Endothelial cell of umbilical vein (primary cell): ENCODE results near the gene JARID2. TPM values are rescaled to one million over a fixed set of nuclear protein-coding genes. Genes with fewer than 3 reads are reported as not detected.

Experiments
- BruUV-seq: library from RNA; stranded (reverse); fragments of 400-500 nt; replicated peaks from 2 replicates; lab custom pipeline; 2021; lab: Mats Ljungman, UMichigan
- CTCF ChIA-PET: fragments of 300-600, 350-600 bp; sonication (Branson Sonifier 250); formaldehyde crosslinking; loops from one replicate; lab custom pipeline; 2021; ENCODE audit warnings: antibody characterized with exemption, inconsistent platforms; lab: Charles Lee
- POLR2A ChIA-PET: fragments of 300-600, 350-600 bp; sonication (Branson Sonifier 250); formaldehyde crosslinking; loops from one replicate; lab custom pipeline; 2021; ENCODE audit warnings: antibody characterized with exemption, inconsistent platforms; lab: Charles Lee
- DNase-seq: peaks from one replicate; pipeline ENCODE4 v3.0.0-alpha.2; 2011; ENCODE audit warnings: low read depth, low spot score
- FAIRE-seq: peaks from 2 replicates; lab custom pipeline; 2011; peaks lifted over from hg19 to GRCh38; lab: Jason Lieb, UNC
- H2AFZ ChIP-seq: 2 replicates; pipeline ENCODE4 v1.6.0; 2012; ENCODE audit warnings: low read depth, low read length, control low read depth, inconsistent platforms
- H3K27ac ChIP-seq: 2 replicates; pipeline ENCODE4 v1.5.1; 2011; ENCODE audit warnings: low read depth, mild to moderate bottlenecking, control low read depth, low read length, moderate library complexity; ENCODE audit not compliant: insufficient read depth
- H3K27me3 ChIP-seq, 2 experiments: 2 replicates each; pipeline versions ENCODE4 v1.6.0 to v1.6.1; 2011; ENCODE audit warnings: low read length in 2 of 2, mixed read lengths in 1 of 2; ENCODE audit not compliant: control insufficient read depth in 2 of 2, insufficient read depth in 2 of 2
- H3K36me3 ChIP-seq, 2 experiments: 2 replicates in 1 of 2; 3 replicates in 1 of 2; pipeline ENCODE4 v1.5.1; 2011; ENCODE audit warnings: low read length in 2 of 2, mild to moderate bottlenecking in 1 of 2, moderate library complexity in 1 of 2; ENCODE audit not compliant: control insufficient read depth in 2 of 2, insufficient read depth in 2 of 2; ENCODE audit errors: extremely low read depth in 1 of 2
- H3K4me1 ChIP-seq: 3 replicates; pipeline ENCODE4 v1.5.1; 2011; ENCODE audit warnings: mild to moderate bottlenecking, low read length; ENCODE audit not compliant: control insufficient read depth, insufficient read depth; ENCODE audit errors: extremely low read depth
- H3K4me2 ChIP-seq: 2 replicates; pipeline ENCODE4 v1.6.1; 2011; ENCODE audit warnings: low read length, control low read depth, mixed read lengths; ENCODE audit not compliant: insufficient read depth
- H3K4me3 ChIP-seq, 3 experiments: fragments of 200-600 bp in 1 of 3; sonication (generic), shearing (Covaris generic) in 1 of 3; replicated peaks in 1 of 3; 2 replicates each; pipeline ENCODE4 v1.5.1; 2011 to 2016; ENCODE audit warnings: control low read depth in 3 of 3, low read length in 3 of 3, mild to moderate bottlenecking in 2 of 3, inconsistent platforms in 1 of 3, low read depth in 1 of 3, moderate library complexity in 1 of 3; ENCODE audit not compliant: insufficient read depth in 1 of 3
- H3K79me2 ChIP-seq: 2 replicates; pipeline ENCODE4 v1.6.0; 2012; ENCODE audit warnings: low read length, inconsistent platforms; ENCODE audit not compliant: control insufficient read depth, insufficient read depth
- H3K9ac ChIP-seq: replicated peaks from 2 replicates; pipeline ENCODE3; 2011; ENCODE audit warnings: low read length, control low read depth; ENCODE audit not compliant: insufficient read depth; ENCODE audit errors: extremely low read depth
- H3K9me1 ChIP-seq: replicated peaks from 3 replicates; pipeline ENCODE4 v1.6.0; 2011; ENCODE audit warnings: mild to moderate bottlenecking, low read length; ENCODE audit not compliant: control insufficient read depth, insufficient read depth; ENCODE audit errors: extremely low read depth
- H3K9me3 ChIP-seq: replicated peaks from 2 replicates; pipeline ENCODE4 v1.5.1; 2012; ENCODE audit warnings: low read length, inconsistent platforms; ENCODE audit not compliant: control insufficient read depth, insufficient read depth
- H4K20me1 ChIP-seq: replicated peaks from 2 replicates; pipeline ENCODE3; 2011; ENCODE audit warnings: mild to moderate bottlenecking, low read length; ENCODE audit not compliant: control insufficient read depth, insufficient read depth; ENCODE audit errors: extremely low read depth
- CTCF ChIP-seq, 2 donors: IDR thresholded peaks; 1 replicate in 1 of 2; 2 replicates in 1 of 2; pipeline ENCODE4 v1.5.1; 2011; ENCODE audit warnings: low read length in 2 of 2, mild to moderate bottlenecking in 2 of 2, moderate library complexity in 2 of 2, control low read depth in 1 of 2, inconsistent platforms in 1 of 2, low read depth in 1 of 2; ENCODE audit not compliant: insufficient read depth in 1 of 2; ENCODE audit errors: extremely low read depth in 1 of 2
- EZH2 ChIP-seq: IDR thresholded peaks from 2 replicates; pipeline ENCODE4 v1.6.1; 2012; ENCODE audit warnings: borderline replicate concordance, low read depth, mild to moderate bottlenecking, moderate library complexity, low read length, inconsistent platforms; ENCODE audit not compliant: severe bottlenecking
- FOS ChIP-seq: IDR thresholded peaks from 2 replicates; pipeline ENCODE4 v1.6.1; 2011; ENCODE audit warnings: mild to moderate bottlenecking, low read length, moderate library complexity, borderline replicate concordance; ENCODE audit not compliant: insufficient read depth
- GATA2 ChIP-seq: IDR thresholded peaks from 2 replicates; pipeline ENCODE4 v1.7.0; 2011; ENCODE audit warnings: low read depth, mild to moderate bottlenecking, moderate library complexity, mixed read lengths, low read length; ENCODE audit not compliant: insufficient read length, insufficient read depth
- JUN ChIP-seq: IDR thresholded peaks from 2 replicates; pipeline ENCODE4 v1.6.1; 2011; ENCODE audit warnings: borderline replicate concordance, low read depth; ENCODE audit not compliant: insufficient read length, insufficient read depth
- MAX ChIP-seq: IDR thresholded peaks from 2 replicates; pipeline ENCODE4 v1.6.1; 2011; ENCODE audit not compliant: insufficient read depth, insufficient read length
- MYC ChIP-seq: IDR thresholded peaks from one replicate; pipeline ENCODE4 v1.6.1; 2011; ENCODE audit warnings: mild to moderate bottlenecking, low read depth, low read length
- POLR2A ChIP-seq: IDR thresholded peaks from 2 replicates; pipeline ENCODE4 v1.6.1; 2012; ENCODE audit warnings: low read depth, mild to moderate bottlenecking, control low read depth, low read length
- POLR2AphosphoS5 ChIP-seq: IDR thresholded peaks from 2 replicates; pipeline ENCODE4 v1.6.1; 2012; ENCODE audit warnings: low read depth, mild to moderate bottlenecking, control low read depth, low read length, moderate library complexity; ENCODE audit not compliant: insufficient read depth
- dilution Hi-C: fragments of 300-500 bp; cut with MboI; formaldehyde crosslinking; loops from one replicate; pipeline ENCODE4 v1.15.0; 2019; ENCODE audit warnings: low sequenced_read_pairs; ENCODE audit not compliant: extremely low pct_ligation_motif_present
- intact Hi-C: fragments of 100-400 bp; cut with micrococcal nuclease; formaldehyde crosslinking; loops from one replicate; pipeline ENCODE4 v1.10.0; 2022
- polyA plus RNA-seq, 4 experiments: library from polyadenylated mRNA; depleted of rRNA in 3 of 4; stranded (reverse) in 3 of 4; unstranded in 1 of 4; fragments of >200 nt; gene quantifications; 2 replicates each; pipeline versions ENCODE4 v1.2.1 to v1.2.3, GENCODE V29; 2011 to 2012; ENCODE audit warnings: missing spikeins in 1 of 4
- total RNA-seq: library from RNA; stranded (reverse); gene quantifications from 2 replicates; pipeline ENCODE4 v1.2.3, GENCODE V29; 2021

Gene JARID2
- total and polyA plus RNA-seq, 2 donors (not counting 3 experiments of a cell fraction or from before 2014, with no cell fraction given) = 2.9 to 10.6 TPM

GRCh38 chr6:15403094-15403755, 157.4 kb downstream of the JARID2 start:
- Histone ChIP-seq H3K27ac (no peak overlapping the region), H3K79me2 (no peaks in the 10 kb centered on the region), H3K9me1 (no peaks in the 10 kb centered on the region), H3K9me3 (no peaks in the 10 kb centered on the region), H3K27me3 (no peaks in the 10 kb centered on the region), H3K36me3 (no peaks in the 10 kb centered on the region), H4K20me1 (no peaks in the 10 kb centered on the region), H3K4me3 (no peak overlapping the region), H3K9ac (no peak overlapping the region), H3K4me2 (no peak overlapping the region), H3K4me1 (peaks cover 5% of the 10 kb centered on the region), H2AFZ (no peak overlapping the region)
- dilution Hi-C loops (no loop called here), intact Hi-C loops (no loop called here)
- POLR2A ChIA-PET = no interaction called here
- DNase-seq (no peak), FAIRE-seq (no peak)
- CTCF ChIA-PET = no interaction called here
- TF ChIP-seq POLR2A (no peak), MAX (no peak), JUN (no peak), POLR2AphosphoS5 (no peak), EZH2 (no peak), GATA2 (no peak), FOS (no peak), MYC (no peak), CTCF (IDR thresholded peaks at IDR 0.05; ENCODE audit: extremely low read depth in 1 of 2, insufficient read depth in 1 of 2, low read depth in 1 of 2, low read length in 2 of 2) (no peak)
- no TSS peak for BruUV-seq
